GM12878 (cell line): ENCODE data around the gene CDC14B. TPM values are rescaled to one million over a fixed set of nuclear protein-coding genes. Genes with fewer than 3 reads are reported as not detected.

Experiments
- ATAC-seq: fragments of 200-7000 bp; cut with Tn5 transposase; 3 replicates; pipeline ENCODE4 v1.9.1; 2020; ENCODE audit warnings: mild to moderate bottlenecking, moderate library complexity
- BruUV-seq: library from RNA; stranded (reverse); fragments of 400-500 nt; replicated peaks from 2 replicates; lab custom pipeline; 2021; lab: Mats Ljungman, UMichigan
- CTCF ChIA-PET: fragments of 300-600 bp; sonication (Branson Sonifier 250); formaldehyde crosslinking; extraction: SDS; loops from one replicate; lab custom pipeline; 2021; ENCODE audit warnings: inconsistent platforms; lab: Yijun Ruan, JAX
- POLR2A ChIA-PET: fragments of 350-600 bp; formaldehyde crosslinking; extraction: SDS; loops from one replicate; lab custom pipeline; 2021; ENCODE audit warnings: inconsistent platforms; lab: Charles Lee
- RAD21 ChIA-PET: fragments of 300-600 bp; sonication (Branson Sonifier 250); formaldehyde crosslinking; loops from one replicate; lab custom pipeline; 2023; ENCODE audit warnings: antibody characterized with exemption; ENCODE audit not compliant: unreplicated experiment; lab: Charles Lee
- SMC1A ChIA-PET: fragments of 300-600 bp; sonication (Branson Sonifier 250); formaldehyde crosslinking; loops from one replicate; lab custom pipeline; 2023; ENCODE audit not compliant: unreplicated experiment, uncharacterized antibody; lab: Charles Lee
- DNase-seq: peaks from one replicate; pipeline ENCODE4 v3.0.0-alpha.2; 2011; ENCODE audit warnings: low read depth, low spot score
- FAIRE-seq: peaks from 3 replicates; lab custom pipeline; 2011; peaks lifted over from hg19 to GRCh38; lab: Jason Lieb, UNC
- H2AFZ ChIP-seq: 2 replicates; pipeline ENCODE4 v1.6.0; 2011; ENCODE audit warnings: low read depth, low read length, control low read depth; ENCODE audit not compliant: control insufficient read depth
- H3K27ac ChIP-seq: 2 replicates; pipeline ENCODE4 v1.5.1; 2011; ENCODE audit warnings: control low read depth; ENCODE audit not compliant: control insufficient read depth, insufficient read depth
- H3K27me3 ChIP-seq, 2 experiments: replicated peaks in 1 of 2; 2 replicates each; pipeline versions ENCODE4 v1.6.0 to v1.6.1; 2011; ENCODE audit warnings: low read length in 1 of 2; ENCODE audit not compliant: control insufficient read depth in 2 of 2, insufficient read depth in 2 of 2
- H3K36me3 ChIP-seq, 2 experiments: 2 replicates each; pipeline ENCODE4 v1.5.1; 2011; ENCODE audit warnings: low read length in 1 of 2; ENCODE audit not compliant: control insufficient read depth in 2 of 2, insufficient read depth in 2 of 2
- H3K4me1 ChIP-seq: 2 replicates; pipeline ENCODE4 v1.6.1; 2011; ENCODE audit warnings: mild to moderate bottlenecking, low read length, moderate library complexity, mixed read lengths; ENCODE audit not compliant: control insufficient read depth, insufficient read depth
- H3K4me2 ChIP-seq: 2 replicates; pipeline ENCODE4 v1.6.0; 2011; ENCODE audit warnings: control low read depth; ENCODE audit not compliant: control insufficient read depth, insufficient read depth
- H3K4me3 ChIP-seq: fragments of 200-600 bp; sonication (generic); 2 replicates; pipeline ENCODE4 v1.5.1; 2016
- H3K79me2 ChIP-seq: 2 replicates; pipeline ENCODE4 v1.6.0; 2011; ENCODE audit warnings: low read length; ENCODE audit not compliant: control insufficient read depth, insufficient read depth
- H3K9ac ChIP-seq: 2 replicates; pipeline ENCODE4 v1.8.0; 2011; ENCODE audit warnings: low read length, control low read depth, mixed read lengths; ENCODE audit not compliant: control insufficient read depth, insufficient read depth
- H3K9me3 ChIP-seq: replicated peaks from 3 replicates; pipeline ENCODE4 v1.5.1; 2011; ENCODE audit warnings: mild to moderate bottlenecking, low read length; ENCODE audit not compliant: control insufficient read depth, insufficient read depth
- H4K20me1 ChIP-seq: 2 replicates; pipeline ENCODE4 v1.6.0; 2011; ENCODE audit not compliant: control insufficient read depth, insufficient read depth
- BRCA1 ChIP-seq: IDR thresholded peaks from 2 replicates; pipeline ENCODE4 v1.6.1; 2011; ENCODE audit warnings: low read depth, low read length, improper control_type of control experiment
- CBFB ChIP-seq: IDR thresholded peaks from 2 replicates; pipeline ENCODE4 v1.6.1; 2016; ENCODE audit warnings: antibody characterized with exemption, low read depth
- CHD1 ChIP-seq: IDR thresholded peaks from 2 replicates; pipeline ENCODE4 v1.6.1; 2012; ENCODE audit warnings: low read depth, low read length, improper control_type of control experiment
- CTCF ChIP-seq, 3 experiments: IDR thresholded peaks in 2 of 3; conservative IDR thresholded peaks in 1 of 3; 2 replicates each; pipeline ENCODE4 v1.5.1; 2011; ENCODE audit warnings: low read depth in 3 of 3, low read length in 3 of 3, mild to moderate bottlenecking in 3 of 3, control low read depth in 2 of 3, moderate library complexity in 2 of 3, inconsistent platforms in 1 of 3, mixed read lengths in 1 of 3; ENCODE audit not compliant: control insufficient read depth in 2 of 3, insufficient read depth in 1 of 3; ENCODE audit errors: extremely low read depth in 1 of 3
- E2F8 ChIP-seq: fragments of 450-650 bp; IDR thresholded peaks from 2 replicates; pipeline ENCODE4 v1.6.1; 2018; ENCODE audit warnings: mild to moderate bottlenecking, low read depth, moderate library complexity; ENCODE audit not compliant: partially characterized antibody
- EED ChIP-seq: sonication (generic); IDR thresholded peaks from 2 replicates; pipeline ENCODE4 v1.6.1; 2016; ENCODE audit warnings: antibody characterized with exemption, low read depth
- IRF4 ChIP-seq: IDR thresholded peaks from 2 replicates; pipeline ENCODE4 v1.6.1; 2011; ENCODE audit warnings: low read depth, low read length
- KAT2A ChIP-seq: conservative IDR thresholded peaks from 2 replicates; pipeline ENCODE4 v1.6.1; 2011; ENCODE audit warnings: low read depth, low read length; ENCODE audit not compliant: control insufficient read depth
- NBN ChIP-seq: fragments of 450-650 bp; IDR thresholded peaks from 2 replicates; pipeline ENCODE4 v1.6.1; 2016
- NFXL1 ChIP-seq: fragments of 450-650 bp; IDR thresholded peaks from 2 replicates; pipeline ENCODE4 v1.6.1; 2017; ENCODE audit warnings: antibody characterized with exemption, mild to moderate bottlenecking, borderline replicate concordance
- POLR2AphosphoS5 ChIP-seq: IDR thresholded peaks from 2 replicates; pipeline ENCODE4 v1.6.1; 2011; ENCODE audit warnings: mild to moderate bottlenecking, low read length, inconsistent platforms
- RB1 ChIP-seq: fragments of 450-650 bp; formaldehyde crosslinking; IDR thresholded peaks from 2 replicates; pipeline ENCODE4 v1.6.1; 2017; ENCODE audit warnings: mild to moderate bottlenecking, borderline replicate concordance
- SIN3A ChIP-seq: IDR thresholded peaks from 2 replicates; pipeline ENCODE4 v1.6.1; 2012; ENCODE audit warnings: low read depth, low read length, improper control_type of control experiment
- SIX5 ChIP-seq: IDR thresholded peaks from 2 replicates; pipeline ENCODE4 v1.6.1; 2011; ENCODE audit warnings: mild to moderate bottlenecking, low read depth, low read length, moderate library complexity; ENCODE audit not compliant: severe bottlenecking
- SMAD5 ChIP-seq: IDR thresholded peaks from 2 replicates; pipeline ENCODE4 v1.6.1; 2016; ENCODE audit warnings: antibody characterized with exemption, low read depth
- STAT1 ChIP-seq: fragments of 450-650 bp; conservative IDR thresholded peaks from 2 replicates; pipeline ENCODE4 v1.6.1; 2014; ENCODE audit warnings: antibody characterized with exemption, mild to moderate bottlenecking
- STAT3 ChIP-seq: IDR thresholded peaks from 2 replicates; pipeline ENCODE4 v1.6.1; 2011; ENCODE audit warnings: low read depth, low read length, improper control_type of control experiment
- YY1 ChIP-seq: IDR thresholded peaks from 2 replicates; pipeline ENCODE4 v1.6.1; 2011; ENCODE audit warnings: low read depth, mild to moderate bottlenecking, low read length
- ZNF207 ChIP-seq: fragments of 450-650 bp; IDR thresholded peaks from 2 replicates; pipeline ENCODE4 v1.6.1; 2014; ENCODE audit warnings: antibody characterized with exemption, mild to moderate bottlenecking, borderline replicate concordance
- WGBS: methylation state at CpG from one replicate; pipeline ENCODE4 v1.1.6; 2016; ENCODE audit warnings: low lambda C conversion rate; ENCODE audit not compliant: insufficient replicate concordance, insufficient coverage; ENCODE audit errors: missing lambda C conversion rate; 5-methylcytosine and 5-hydroxymethylcytosine counted together
- in situ Hi-C: fragments of 300-500 bp; cut with MboI; formaldehyde crosslinking; loops from 9 replicates; pipeline ENCODE4 v1.14.3; 2018; ENCODE audit warnings: mixed read lengths
- intact Hi-C: fragments of 100-400 bp; cut with micrococcal nuclease; formaldehyde crosslinking; loops from one replicate; pipeline ENCODE4 v1.14.2; 2022; ENCODE audit not compliant: unreplicated experiment
- polyA plus RNA-seq, 11 experiments: library from polyadenylated mRNA; depleted of rRNA in 4 of 11; unstranded in 6 of 11; stranded (reverse) in 5 of 11; fragments of >200 nt; fragmentation: Nextera tagmentation in 4 of 11; fragmentation: Illumina TruSeq in 1 of 11; extraction: Ambion mirVana in 4 of 11; extraction: Trizol in 1 of 11; gene quantifications; 1 replicate in 1 of 11; 2 replicates in 10 of 11; pipeline versions ENCODE4 v1.2.1 to v1.2.3, GENCODE V29; 2011 to 2016; ENCODE audit warnings: inconsistent platforms in 2 of 11, missing spikeins in 2 of 11, low read depth in 1 of 11
- total RNA-seq, 4 experiments: library from RNA; depleted of rRNA in 3 of 4; stranded (reverse); fragments of >200 nt in 3 of 4; fragmentation: Illumina TruSeq in 1 of 4; extraction: Trizol in 1 of 4; gene quantifications; 2 replicates each; pipeline versions ENCODE4 v1.2.1 to v1.2.3, GENCODE V29; 2013 to 2021

CDC14B gene
- total and polyA plus RNA-seq, 10 of the 15 experiments (the other 5 are each of a cell fraction or from before 2014, with no cell fraction given): 3.7 to 11.7 (median 6.2) TPM

- TF ChIP-seq SMAD5: no peak
- no peak for TF ChIP-seq POLR2AphosphoS5
- 0 out of 2 replicates have a peak, but pooled peaks have one; percentile 2 for TF ChIP-seq YY1
- TF ChIP-seq STAT3: no peak
- TF ChIP-seq CBFB: no peak
- no peak for TF ChIP-seq E2F8
- no peak for TF ChIP-seq BRCA1
Observed at GRCh38 chr9:96567203-96567700, 52.4 kb downstream of the CDC14B start (continued).

GRCh38 chr9:96566498-96567202, 53.0 kb downstream of the CDC14B start:
- ChIA-PET POLR2A (interaction anchor here (0.7 to 2.2 kb wide), 6 partner anchors 10 to 709 kb away, joined by 3 to 8 read pairs (median 4); partner anchors contain the start of gene HABP4), SMC1A (interaction anchor here (0.7 to 7.1 kb wide), 12 partner anchors 10 to 679 kb away, joined by 3 to 38 read pairs (median 4); partner anchors contain the start of gene HABP4), RAD21 (interaction anchor here (0.6 to 4.5 kb wide), 11 partner anchors 9 to 239 kb away, joined by 3 to 30 read pairs (median 4); partner anchors contain the start of gene HABP4), CTCF (interaction anchor here (0.6 to 3.0 kb wide), 16 partner anchors 10 to 902 kb away, joined by 3 to 20 read pairs (median 3); partner anchors contain the start of gene HABP4)
- Histone ChIP-seq H3K4me3 (peak overlapping the region; percentile 80), H2AFZ (peak overlapping the region; percentile 88), H3K4me2 (peak overlapping the region; percentile 98), H3K27ac (peak overlapping the region; percentile 46), H4K20me1 (no peaks in the 10 kb centered on the region), H3K9ac (peak overlapping the region; percentile 84), H3K36me3 (no peaks in the 10 kb centered on the region), H3K79me2 (no peaks in the 10 kb centered on the region), H3K9me3 (no peaks in the 10 kb centered on the region), H3K27me3 (no peaks in the 10 kb centered on the region), H3K4me1 (peaks cover 3% of the 10 kb centered on the region)
- peak; percentile 91 for ATAC-seq
- in situ Hi-C loops (no loop called here), intact Hi-C loops (loop anchor here (2.0 to 10.0 kb wide), 4 partner anchors 82 to 152 kb away; partner anchors contain the start of genes HABP4 and ZNF367)
- WGBS: 0% methylated on average over 41 of the region's 59 CpGs
- DNase-seq: no peak
- no TSS peak for BruUV-seq
- FAIRE-seq: no peak
- TF ChIP-seq SIX5: no peak
- TF ChIP-seq CHD1: no peak
- no peak for TF ChIP-seq STAT1
- no peak for TF ChIP-seq NFXL1
- TF ChIP-seq NBN: peak; percentile 60; the same call in 1 of the 2 replicates
- no peak for TF ChIP-seq ZNF207
- peak; percentile 37; the same call in 1 of the 2 replicates for TF ChIP-seq EED
- 0 out of 2 replicates have a peak, but pooled peaks have one; percentile 61 for TF ChIP-seq RB1
- no peak for TF ChIP-seq IRF4
- TF ChIP-seq CTCF (IDR thresholded peaks at IDR 0.05 in 2 of 3, conservative IDR thresholded peaks at IDR 0.05 in 1 of 3; ENCODE audit: control insufficient read depth in 2 of 3, extremely low read depth in 1 of 3, insufficient read depth in 1 of 3, low read depth in 3 of 3, low read length in 3 of 3): peak; percentile 63 to 77 (median 75)
- TF ChIP-seq KAT2A: no peak
- TF ChIP-seq SIN3A: peak; percentile 90
